Mucosa of rectum (tissue), 2 donors: ENCODE results near the gene GPX4.

ENCODE experiments used
- H3K27ac ChIP-seq, 2 donors: one replicate each; pipeline ENCODE4 v1.7.0; 2013; ENCODE audit warnings: inconsistent platforms in 2 of 2, low read depth in 2 of 2, low read length in 2 of 2
- H3K27me3 ChIP-seq, 2 donors: one replicate each; pipeline ENCODE4 v1.7.0; 2013; ENCODE audit warnings: low read length in 2 of 2; ENCODE audit not compliant: control insufficient read depth in 2 of 2, insufficient read depth in 2 of 2
- H3K36me3 ChIP-seq, 2 donors: one replicate each; pipeline ENCODE4 v1.7.0; 2013; ENCODE audit warnings: low read length in 2 of 2; ENCODE audit not compliant: control insufficient read depth in 2 of 2, insufficient read depth in 2 of 2
- H3K4me1 ChIP-seq, 2 donors: one replicate each; pipeline ENCODE4 v1.7.0; 2013; ENCODE audit warnings: low read length in 2 of 2, mild to moderate bottlenecking in 1 of 2; ENCODE audit not compliant: control insufficient read depth in 2 of 2, insufficient read depth in 2 of 2
- H3K4me3 ChIP-seq, 2 donors: one replicate each; pipeline ENCODE4 v1.7.0; 2013; ENCODE audit warnings: low read length in 2 of 2
- H3K9ac ChIP-seq, 2 donors: one replicate each; pipeline ENCODE4 v1.7.0; 2013; ENCODE audit warnings: low read length in 2 of 2, low read depth in 1 of 2, mild to moderate bottlenecking in 1 of 2
- H3K9me3 ChIP-seq, 2 donors: one replicate each; pipeline ENCODE4 v1.7.0; 2013; ENCODE audit warnings: low read length in 2 of 2; ENCODE audit not compliant: control insufficient read depth in 2 of 2
- donor health status: healthy.
- donor health status: Normal muscosa, but diverticular disease.

Gene GPX4

DNA sequence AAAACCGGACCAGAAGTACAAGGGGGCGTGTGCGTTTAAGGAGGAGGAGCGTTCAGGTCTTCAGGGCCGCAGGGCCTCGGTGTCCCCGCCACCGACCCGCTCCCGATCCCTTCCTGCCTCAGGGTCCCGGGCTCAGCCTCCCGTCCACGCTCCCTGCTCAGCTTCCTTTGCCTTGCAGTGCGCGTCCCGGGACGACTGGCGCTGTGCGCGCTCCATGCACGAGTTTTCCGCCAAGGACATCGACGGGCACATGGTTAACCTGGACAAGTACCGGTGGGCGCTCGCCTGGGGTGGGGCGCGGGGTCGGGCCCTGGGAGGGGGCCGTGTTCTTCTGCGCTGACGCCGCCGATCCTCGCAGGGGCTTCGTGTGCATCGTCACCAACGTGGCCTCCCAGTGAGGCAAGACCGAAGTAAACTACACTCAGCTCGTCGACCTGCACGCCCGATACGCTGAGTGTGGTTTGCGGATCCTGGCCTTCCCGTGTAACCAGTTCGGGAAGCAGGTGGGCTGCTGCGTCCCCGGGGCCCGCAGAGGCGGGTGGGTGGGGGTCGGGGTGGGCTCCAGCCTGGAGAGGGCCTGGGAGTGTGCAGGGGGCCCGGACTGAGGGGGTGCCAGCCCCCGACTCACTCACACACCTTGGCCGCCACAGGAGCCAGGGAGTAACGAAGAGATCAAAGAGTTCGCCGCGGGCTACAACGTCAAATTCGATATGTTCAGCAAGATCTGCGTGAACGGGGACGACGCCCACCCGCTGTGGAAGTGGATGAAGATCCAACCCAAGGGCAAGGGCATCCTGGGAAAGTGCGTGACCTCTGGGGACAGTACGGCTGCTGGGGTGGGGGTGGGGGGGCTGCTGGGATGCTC, 1.4 kb downstream of the GPX4 start:
- H3K36me3 ChIP-seq, result peaks cover 0 to 6% of the 10 kb centered on the region in 2 donors
- H3K9ac ChIP-seq, result peak overlapping the region; percentile 70 to 90

DNA sequence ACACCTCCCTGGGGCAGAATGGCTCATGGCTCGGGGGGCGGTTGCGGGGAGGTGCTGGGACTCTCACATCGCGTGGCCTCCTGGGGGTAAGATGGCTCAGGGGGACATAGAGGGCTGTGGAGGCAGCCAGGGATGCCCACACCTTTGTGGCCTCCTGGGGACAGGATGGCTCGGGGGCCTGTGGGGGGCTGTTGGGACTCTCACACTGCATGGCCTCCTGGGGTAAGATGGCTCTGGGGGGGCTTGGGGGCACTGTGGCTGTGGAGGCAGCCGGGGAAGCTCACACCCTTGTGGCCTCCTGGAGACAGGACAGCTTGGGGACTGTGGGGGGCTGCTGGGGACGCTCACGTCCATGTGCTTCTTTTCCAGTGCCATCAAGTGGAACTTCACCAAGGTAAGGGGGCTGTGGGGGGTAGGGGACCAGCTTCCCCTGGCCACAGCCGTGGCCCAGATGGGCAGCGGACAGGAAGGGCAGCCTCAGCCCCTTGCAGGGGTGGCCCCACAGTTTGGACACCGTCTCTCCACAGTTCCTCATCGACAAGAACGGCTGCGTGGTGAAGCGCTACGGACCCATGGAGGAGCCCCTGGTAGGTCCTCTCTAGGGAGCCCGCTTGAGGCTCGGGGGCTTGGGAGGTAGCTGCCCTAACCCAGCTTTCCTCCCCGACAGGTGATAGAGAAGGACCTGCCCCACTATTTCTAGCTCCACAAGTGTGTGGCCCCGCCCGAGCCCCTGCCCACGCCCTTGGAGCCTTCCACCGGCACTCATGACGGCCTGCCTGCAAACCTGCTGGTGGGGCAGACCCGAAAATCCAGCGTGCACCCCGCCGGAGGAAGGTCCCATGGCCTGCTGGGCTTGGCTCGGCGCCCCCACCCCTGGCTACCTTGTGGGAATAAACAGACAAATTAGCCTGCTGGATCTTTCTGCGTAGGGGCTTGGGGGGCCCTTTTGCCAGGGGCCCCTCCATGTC, 2.4 kb downstream of the GPX4 start:
- Histone ChIP-seq H3K27me3 (no peaks in the 10 kb centered on the region), H3K27ac (no peak overlapping the region), H3K9me3 (no peaks in the 10 kb centered on the region), H3K9ac (no peak overlapping the region), H3K4me3 (no peak overlapping the region), H3K36me3 (peaks cover 3 to 11% of the 10 kb centered on the region in 2 donors), H3K4me1 (peaks cover 24% of the 10 kb centered on the region in 2 donors)

More for the DNA sequence above, 1.4 kb downstream of the GPX4 start:
- Histone ChIP-seq H3K27me3 (no peaks in the 10 kb centered on the region), H3K9me3 (no peaks in the 10 kb centered on the region), H3K4me1 (peaks cover 24% of the 10 kb centered on the region in 2 donors), H3K27ac (peak overlapping the region; percentile 99), H3K4me3 (peak overlapping the region; percentile 76 to 77)

- Histone ChIP-seq H3K4me1 (peaks cover 15 to 22% of the 10 kb centered on the region in 2 donors), H3K4me3 (no peak overlapping the region), H3K27me3 (no peaks in the 10 kb centered on the region), H3K36me3 (peaks cover 3 to 11% of the 10 kb centered on the region in 2 donors), H3K9ac (no peak overlapping the region), H3K27ac (no peak overlapping the region), H3K9me3 (no peaks in the 10 kb centered on the region)
These were observed 3.3 kb downstream of the GPX4 start for GRCh38 chr19:1106841-1107660.

GRCh38 chr19:1107661-1108261, 4.0 kb downstream of the GPX4 start:
- Histone ChIP-seq H3K36me3 (peaks cover 3 to 13% of the 10 kb centered on the region in 2 donors), H3K9ac (no peak overlapping the region)

DNA sequence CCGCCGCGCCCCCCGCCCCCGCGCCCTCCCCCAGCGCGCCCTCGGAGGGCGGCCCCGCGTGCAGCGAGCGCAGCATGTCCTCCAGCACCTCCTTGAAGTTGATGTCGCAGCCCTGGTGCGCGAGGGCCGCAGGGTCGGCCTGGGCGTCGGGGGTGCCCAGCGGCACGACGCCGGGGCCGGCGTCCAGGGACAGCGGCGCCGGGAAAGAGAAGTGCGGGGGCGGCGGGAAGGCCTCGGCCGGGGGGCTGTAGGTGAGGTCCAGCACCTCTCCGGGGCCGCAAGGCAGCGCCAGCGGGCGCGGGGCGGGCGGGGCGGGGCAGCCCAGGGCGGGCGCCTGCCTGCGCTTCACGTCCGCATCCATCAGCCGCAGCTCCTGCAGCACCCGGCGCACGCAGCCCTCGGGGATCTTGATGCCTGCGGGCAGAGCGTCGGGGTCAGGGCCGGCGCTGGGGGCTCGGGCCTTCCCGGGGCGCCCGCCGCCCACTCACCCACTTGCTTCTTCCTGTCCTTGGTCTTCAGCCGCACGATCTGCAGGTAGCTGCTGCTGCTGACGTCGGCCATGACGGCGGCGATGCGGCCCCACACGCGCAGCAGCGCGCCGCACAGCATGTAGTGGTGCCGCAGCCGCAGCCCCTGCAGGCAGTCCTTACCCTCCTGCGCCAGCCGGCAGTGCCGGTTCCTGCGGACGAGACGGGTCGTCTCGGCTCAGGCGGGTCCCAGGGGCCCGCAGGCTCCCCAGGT, 4.7 kb downstream of the GPX4 start:
- H3K36me3 ChIP-seq, result peaks cover 3 to 14% of the 10 kb centered on the region in 2 donors
- H3K4me1 ChIP-seq, result peaks cover 11 to 22% of the 10 kb centered on the region in 2 donors
- H3K27ac ChIP-seq, result no peak overlapping the region
- no peaks in the 10 kb centered on the region for H3K9me3 ChIP-seq
- no peak overlapping the region for H3K4me3 ChIP-seq
- no peaks in the 10 kb centered on the region for H3K27me3 ChIP-seq
- H3K9ac ChIP-seq, result no peak overlapping the region

More at GRCh38 chr19:1107661-1108261, 4.0 kb downstream of the GPX4 start:
- peaks cover 15 to 22% of the 10 kb centered on the region in 2 donors for H3K4me1 ChIP-seq
- no peaks in the 10 kb centered on the region for H3K27me3 ChIP-seq
- H3K27ac ChIP-seq, result no peak overlapping the region
- H3K4me3 ChIP-seq, result no peak overlapping the region
- no peaks in the 10 kb centered on the region for H3K9me3 ChIP-seq

- Histone ChIP-seq H3K27me3 (no peaks in the 10 kb centered on the region), H3K4me3 (no peak overlapping the region), H3K27ac (no peak overlapping the region), H3K9me3 (no peaks in the 10 kb centered on the region), H3K4me1 (peaks cover 17 to 28% of the 10 kb centered on the region in 2 donors), H3K36me3 (peaks cover 5 to 18% of the 10 kb centered on the region in 2 donors), H3K9ac (no peak overlapping the region)
These were observed 5.3 kb downstream of the GPX4 start for GRCh38 chr19:1109032-1109551.

- H3K36me3 ChIP-seq, result peaks cover 9 to 22% of the 10 kb centered on the region in 2 donors
- no peak overlapping the region for H3K9ac ChIP-seq
- peaks cover 17 to 25% of the 10 kb centered on the region in 2 donors for H3K4me1 ChIP-seq
- no peak overlapping the region for H3K27ac ChIP-seq
- H3K4me3 ChIP-seq, result no peak overlapping the region
- H3K9me3 ChIP-seq, result no peaks in the 10 kb centered on the region
- H3K27me3 ChIP-seq, result no peaks in the 10 kb centered on the region
These were observed 6.2 kb downstream of the GPX4 start for GRCh38 chr19:1109697-1110671.
